Prostate gland (tissue), 2 donors: ENCODE results near the gene PPM1B.

Source experiments
- CTCF ChIP-seq, 4 experiments: fragments of 200-600 bp in 2 of 4; fragments of 450-650 bp in 2 of 4; sonication (generic) in 2 of 4; IDR thresholded peaks; 1 replicate in 3 of 4; 2 replicates in 1 of 4; pipeline ENCODE4 v1.5.1; 2016 to 2019; ENCODE audit warnings: antibody characterized with exemption in 4 of 4, mild to moderate bottlenecking in 2 of 4, moderate library complexity in 2 of 4
- POLR2A ChIP-seq: fragments of 450-650 bp; IDR thresholded peaks from one replicate; pipeline ENCODE4 v1.6.1; 2016; ENCODE audit warnings: antibody characterized with exemption, mild to moderate bottlenecking
- POLR2AphosphoS5 ChIP-seq: sonication (generic); formaldehyde crosslinking; IDR thresholded peaks from one replicate; pipeline ENCODE4 v1.6.1; 2017; ENCODE audit warnings: antibody characterized with exemption

GRCh38 chr2:44167311-44167907, 1.3 kb upstream of the PPM1B start:
- TF ChIP-seq CTCF (IDR thresholded peaks at IDR 0.05) = no peak
- no peak for TF ChIP-seq POLR2AphosphoS5
- no peak for TF ChIP-seq POLR2A
